Heart left ventricle (tissue), 16 donors: ENCODE measurements around the gene RAD51C. TPM values are rescaled to one million over a fixed set of nuclear protein-coding genes. Genes with fewer than 3 reads are reported as not detected.

Experiments used
- ATAC-seq, 4 donors: fragments of 200-7000 bp; cut with Tn5 transposase; one replicate each; pipeline ENCODE4 v1.9.1; 2020 to 2022; ENCODE audit warnings: moderate library complexity in 4 of 4, mild to moderate bottlenecking in 3 of 4, moderate number of reproducible peaks in 1 of 4
- DNase-seq, 5 donors: peaks; one replicate each; pipeline ENCODE4 v3.0.0-alpha.2; 2020
- H3K27ac ChIP-seq, 12 donors: fragments of 200-600 bp; sonication (generic) in 4 of 12; one replicate each; pipeline versions ENCODE4 v1.5.0 to v1.8.0; 2016 to 2022; ENCODE audit warnings: mild to moderate bottlenecking in 2 of 12
- H3K27me3 ChIP-seq, 9 donors: fragments of 200-600 bp; sonication (generic) in 2 of 9; one replicate each; pipeline versions ENCODE4 v1.5.1 to v1.8.0; 2016 to 2022; ENCODE audit warnings: mild to moderate bottlenecking in 3 of 9
- H3K36me3 ChIP-seq, 9 donors: fragments of 200-600 bp; sonication (generic) in 2 of 9; one replicate each; pipeline versions ENCODE4 v1.5.0 to v1.8.0; 2018 to 2022; ENCODE audit warnings: mild to moderate bottlenecking in 2 of 9
- H3K4me1 ChIP-seq, 12 donors: fragments of 200-600 bp; sonication (generic) in 4 of 12; one replicate each; pipeline versions ENCODE4 v1.5.0 to v1.8.0; 2016 to 2022; ENCODE audit warnings: mild to moderate bottlenecking in 3 of 12
- H3K4me3 ChIP-seq, 12 donors: fragments of 200-600 bp; sonication (generic) in 4 of 12; one replicate each; pipeline versions ENCODE4 v1.5.0 to v1.8.0; 2017 to 2022; ENCODE audit warnings: mild to moderate bottlenecking in 9 of 12, moderate library complexity in 4 of 12
- H3K9me3 ChIP-seq, 12 donors: fragments of 200-600 bp; sonication (generic) in 4 of 12; one replicate each; pipeline versions ENCODE4 v1.5.0 to v1.8.0; 2016 to 2022; ENCODE audit warnings: mild to moderate bottlenecking in 1 of 12
- CTCF ChIP-seq, 12 donors: fragments of 200-600 bp; sonication (generic) in 4 of 12; IDR thresholded peaks; one replicate each; pipeline versions ENCODE4 v1.5.0 to v1.8.0; 2018 to 2022; ENCODE audit warnings: antibody characterized with exemption in 12 of 12, mild to moderate bottlenecking in 5 of 12
- POLR2A ChIP-seq, 2 donors: fragments of 450-650 bp; IDR thresholded peaks; one replicate each; pipeline ENCODE4 v1.6.1; 2017; ENCODE audit warnings: antibody characterized with exemption in 2 of 2, mild to moderate bottlenecking in 2 of 2, moderate library complexity in 2 of 2
- WGBS, 4 donors: extraction: QIAGEN DNeasy Blood & Tissue Kit in 2 of 4; methylation state at CpG; one replicate each; pipeline versions ENCODE4 v1.1.5 to v1.1.7; 2013 to 2018; 5-methylcytosine and 5-hydroxymethylcytosine counted together
- intact Hi-C, 10 donors: fragments of 100-400 bp; cut with DNase I; formaldehyde crosslinking; loops; one replicate each; pipeline versions ENCODE4 v1.11.1 to v1.14.2; 2022
- polyA plus RNA-seq, 2 donors: library from polyadenylated mRNA; stranded (reverse); fragments of 200-250 nt; gene quantifications; one replicate each; pipeline ENCODE4 v1.2.3, GENCODE V29; 2013
- total RNA-seq, 9 donors: library from RNA; depleted of rRNA in 2 of 9; stranded (reverse); fragments of >200 nt in 2 of 9; fragmentation: NEBNext Ultra II Directional in 3 of 9; extraction: Animal tissue kit (Norgen Biotek cat#: 25700) in 3 of 9; gene quantifications; one replicate each; pipeline versions ENCODE4 v1.1.0 to v1.2.4, GENCODE V29; 2016 to 2023
- donor health status: ischemic (EF 13 %, LVEDD 7.1; RV severe dilation, severe dysfunction).
- donor health status: healthy with polysubstance abuse.
- donor health status: DM: no; HTN: yes; CAD: no.
- donor health status: DM: no; HTN: no; CAD: no.
- donor health status: ischemic (EF 25% LVEDD 6.9; RV normal size, moderate dysfunction).
- donor health status: ischemic (EF 25% LVEDD 5.7; RV mildly dilated, moderate dysfunction).
- donor health status: healthy.
- donor health status: DM: yes; HTN: yes; CAD: no.
- donor health status: ischemic (EF 35%, LVEDD 5.7; RV mildly dilated, moderate dysfunction).
- donor health status: nonischemic (EF 11% LVEDD 7.7; RV severe dilation, severe dysfunction).
- donor health status: DM: yes; HTN: yes; CAD: no.
- donor health status: PGD.
- donor health status: ischemic (EF 29% LVEDD 5.4; RV normal size, mild dysfunction).
- donor health status: nonischemic (EF 23%, LVEDD 6.1; RV moderate dilation, normal function).

RAD51C gene
- total and polyA plus RNA-seq, 11 donors = 17.1 to 48.9 (median 39.6) TPM

GRCh38 chr17:58706351-58707140 lies 14.1 kb downstream of the RAD51C start:
- TF ChIP-seq POLR2A (IDR thresholded peaks at IDR 0.05) = no peak
- TF ChIP-seq CTCF (IDR thresholded peaks at IDR 0.05) = no peak
- intact Hi-C loops = loop anchor here in 3 of 10 donors (5.0 to 10.0 kb wide), 3 partner anchors 62 to 182 kb away; no protein-coding TSS in a partner anchor
- Histone ChIP-seq H3K36me3 (peaks cover 0 to 93% (median 45%) of the 10 kb centered on the region in 9 donors), H3K27me3 (no peaks in the 10 kb centered on the region), H3K27ac (no peak overlapping the region), H3K9me3 (no peaks in the 10 kb centered on the region), H3K4me1 (no peaks in the 10 kb centered on the region), H3K4me3 (no peak overlapping the region)
- ATAC-seq (no peak), DNase-seq (no peak)
- WGBS, 4 donors = 52 to 60% (median 57%) methylated on average over 3 of the region's 3 CpGs

GRCh38 chr17:58710948-58711552 lies 18.6 kb downstream of the RAD51C start:
- intact Hi-C loops = loop anchor here (2.0 to 5.0 kb wide), 5 partner anchors 194 to 296 kb away; no protein-coding TSS in a partner anchor
- Histone ChIP-seq H3K27me3 (no peaks in the 10 kb centered on the region), H3K36me3 (peaks cover 0 to 93% (median 43%) of the 10 kb centered on the region in 9 donors), H3K27ac (no peak overlapping the region), H3K4me1 (no peaks in the 10 kb centered on the region), H3K4me3 (no peak overlapping the region), H3K9me3 (no peaks in the 10 kb centered on the region)
- ATAC-seq = no peak
- WGBS, 4 donors = 47 to 53% (median 51%) methylated on average over 4 of the region's 4 CpGs
- TF ChIP-seq POLR2A (IDR thresholded peaks at IDR 0.05) (no peak), CTCF (IDR thresholded peaks at IDR 0.05) (peak; percentile 50 to 83 (median 72))
- DNase-seq = peak in 1 of 5 donors; percentile 12

GRCh38 chr17:58722274-58722673 lies 29.9 kb downstream of the RAD51C start:
- WGBS, 4 donors = 94 to 98% (median 97%) methylated on average over 1 of the region's 1 CpG

More at GRCh38 chr17:58722274-58722673, 29.9 kb downstream of the RAD51C start:
- ATAC-seq (no peak), DNase-seq (no peak)
- Histone ChIP-seq H3K27ac (no peak overlapping the region), H3K36me3 (peaks cover 0 to 70% (median 44%) of the 10 kb centered on the region in 9 donors), H3K4me1 (no peaks in the 10 kb centered on the region), H3K9me3 (no peaks in the 10 kb centered on the region), H3K27me3 (no peaks in the 10 kb centered on the region), H3K4me3 (no peak overlapping the region)
- TF ChIP-seq CTCF (IDR thresholded peaks at IDR 0.05) = no peak
- intact Hi-C loops = no loop called here
